Lower leg skin (tissue), 3 donors: ENCODE data around the gene UBE4B.

Experiments
- POLR2A ChIP-seq, 2 donors: fragments of 450-650 bp; IDR thresholded peaks; one replicate each; pipeline ENCODE4 v1.6.1; 2016 to 2017; ENCODE audit warnings: antibody characterized with exemption in 2 of 2, mild to moderate bottlenecking in 1 of 2, moderate library complexity in 1 of 2
- TF ChIP-seq, protein P1 (sequence below), 3 donors: fragments of 450-650 bp; IDR thresholded peaks; one replicate each; pipeline ENCODE4 v1.5.1; 2016; ENCODE audit warnings: antibody characterized with exemption in 3 of 3, mild to moderate bottlenecking in 3 of 3, moderate library complexity in 2 of 3

DNA sequence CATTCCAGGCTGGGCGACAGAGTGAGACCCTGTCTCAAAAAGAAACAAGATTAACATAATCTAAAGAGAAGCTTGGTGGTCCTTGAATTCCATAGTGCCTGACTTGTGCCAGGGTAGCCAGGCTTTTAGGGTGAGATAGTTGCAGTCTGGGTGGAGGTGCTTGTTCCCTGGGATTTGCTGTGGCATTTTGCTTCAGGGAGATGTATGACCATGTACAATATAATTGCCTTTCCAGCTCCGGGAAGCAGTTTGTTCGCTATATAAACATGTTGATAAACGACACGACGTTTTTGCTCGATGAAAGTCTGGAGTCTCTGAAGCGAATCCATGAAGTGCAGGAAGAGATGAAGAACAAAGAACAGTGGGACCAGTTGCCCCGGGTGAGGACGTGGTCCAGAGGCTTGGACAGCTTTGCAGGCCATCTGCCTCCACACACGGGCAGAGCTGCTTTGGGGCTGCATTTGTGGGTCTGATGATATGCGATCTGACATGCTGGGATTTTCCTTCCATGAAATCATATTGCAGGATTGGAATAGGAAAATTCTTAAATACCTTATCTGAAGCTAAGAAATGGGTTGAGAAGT is 128.2 kb downstream of the UBE4B start:
- TF ChIP-seq, protein P1, sequence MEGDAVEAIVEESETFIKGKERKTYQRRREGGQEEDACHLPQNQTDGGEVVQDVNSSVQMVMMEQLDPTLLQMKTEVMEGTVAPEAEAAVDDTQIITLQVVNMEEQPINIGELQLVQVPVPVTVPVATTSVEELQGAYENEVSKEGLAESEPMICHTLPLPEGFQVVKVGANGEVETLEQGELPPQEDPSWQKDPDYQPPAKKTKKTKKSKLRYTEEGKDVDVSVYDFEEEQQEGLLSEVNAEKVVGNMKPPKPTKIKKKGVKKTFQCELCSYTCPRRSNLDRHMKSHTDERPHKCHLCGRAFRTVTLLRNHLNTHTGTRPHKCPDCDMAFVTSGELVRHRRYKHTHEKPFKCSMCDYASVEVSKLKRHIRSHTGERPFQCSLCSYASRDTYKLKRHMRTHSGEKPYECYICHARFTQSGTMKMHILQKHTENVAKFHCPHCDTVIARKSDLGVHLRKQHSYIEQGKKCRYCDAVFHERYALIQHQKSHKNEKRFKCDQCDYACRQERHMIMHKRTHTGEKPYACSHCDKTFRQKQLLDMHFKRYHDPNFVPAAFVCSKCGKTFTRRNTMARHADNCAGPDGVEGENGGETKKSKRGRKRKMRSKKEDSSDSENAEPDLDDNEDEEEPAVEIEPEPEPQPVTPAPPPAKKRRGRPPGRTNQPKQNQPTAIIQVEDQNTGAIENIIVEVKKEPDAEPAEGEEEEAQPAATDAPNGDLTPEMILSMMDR (IDR thresholded peaks at IDR 0.05) = no peak
- TF ChIP-seq POLR2A (IDR thresholded peaks at IDR 0.05) = no peak
